ENCODE results near the gene SAPCD2.
A peak's percentile ranks its signal among the peaks of the same experiment; 100 is the strongest.

DNA sequence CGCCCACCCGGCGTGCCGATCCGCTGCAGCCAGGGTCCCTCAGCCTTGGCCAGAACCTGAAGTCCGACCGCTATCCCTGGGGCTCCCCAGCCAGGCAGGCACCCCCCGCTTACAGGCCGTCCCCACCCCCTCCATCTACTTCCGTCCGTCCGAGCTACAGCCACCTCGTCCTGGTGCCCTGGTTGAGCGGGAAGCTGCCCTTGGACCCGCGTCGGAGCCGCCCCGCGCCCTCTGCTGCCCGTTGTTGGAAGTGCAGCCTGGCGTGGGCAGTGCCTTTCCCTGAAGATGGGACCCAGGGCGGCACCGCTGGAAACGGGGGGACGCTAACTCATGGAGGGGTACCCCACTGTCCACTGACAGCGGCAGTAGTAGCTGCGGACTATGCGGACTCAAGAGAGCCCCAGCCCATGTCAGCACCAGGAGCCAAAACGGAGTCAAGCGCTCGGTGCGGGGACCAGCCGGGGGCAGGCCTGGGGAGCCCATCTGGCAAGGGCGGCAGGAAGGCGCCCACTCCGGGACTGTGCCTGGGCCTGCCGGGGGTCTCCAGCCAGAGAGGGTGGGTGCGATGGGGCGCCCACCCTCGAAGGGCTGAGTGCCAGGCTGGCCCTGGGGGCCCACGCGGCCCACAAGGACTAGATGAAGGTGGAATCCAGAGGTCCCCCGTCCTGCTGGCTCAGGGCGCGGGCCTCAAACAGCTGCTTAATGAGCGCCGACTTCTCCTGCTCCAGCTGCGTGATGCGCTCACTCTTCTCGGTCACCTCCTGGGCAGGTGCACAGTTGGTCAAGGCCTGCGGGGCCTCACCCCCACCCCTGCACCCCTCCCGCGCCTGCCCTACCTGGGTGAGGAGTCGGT lies 6.1 kb downstream of the SAPCD2 start:
- TF ChIP-seq POLR2A (IDR thresholded peaks at IDR 0.05) (no peak), POLR2AphosphoS5 (IDR thresholded peaks at IDR 0.05) (peak; percentile 37 to 73 (median 51))
- TF ChIP-seq, protein P1, sequence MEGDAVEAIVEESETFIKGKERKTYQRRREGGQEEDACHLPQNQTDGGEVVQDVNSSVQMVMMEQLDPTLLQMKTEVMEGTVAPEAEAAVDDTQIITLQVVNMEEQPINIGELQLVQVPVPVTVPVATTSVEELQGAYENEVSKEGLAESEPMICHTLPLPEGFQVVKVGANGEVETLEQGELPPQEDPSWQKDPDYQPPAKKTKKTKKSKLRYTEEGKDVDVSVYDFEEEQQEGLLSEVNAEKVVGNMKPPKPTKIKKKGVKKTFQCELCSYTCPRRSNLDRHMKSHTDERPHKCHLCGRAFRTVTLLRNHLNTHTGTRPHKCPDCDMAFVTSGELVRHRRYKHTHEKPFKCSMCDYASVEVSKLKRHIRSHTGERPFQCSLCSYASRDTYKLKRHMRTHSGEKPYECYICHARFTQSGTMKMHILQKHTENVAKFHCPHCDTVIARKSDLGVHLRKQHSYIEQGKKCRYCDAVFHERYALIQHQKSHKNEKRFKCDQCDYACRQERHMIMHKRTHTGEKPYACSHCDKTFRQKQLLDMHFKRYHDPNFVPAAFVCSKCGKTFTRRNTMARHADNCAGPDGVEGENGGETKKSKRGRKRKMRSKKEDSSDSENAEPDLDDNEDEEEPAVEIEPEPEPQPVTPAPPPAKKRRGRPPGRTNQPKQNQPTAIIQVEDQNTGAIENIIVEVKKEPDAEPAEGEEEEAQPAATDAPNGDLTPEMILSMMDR (IDR thresholded peaks at IDR 0.05 in 8 of 11, conservative IDR thresholded peaks at IDR 0.05 in 3 of 11): peak; percentile 93 to 99 (median 97)

Data from spleen (tissue), 7 donors.